Endothelial cell of umbilical vein (primary cell): ENCODE results near the gene HYAL3. TPM values are rescaled to one million over a fixed set of nuclear protein-coding genes. Genes with fewer than 3 reads are reported as not detected.

Source experiments
- BruUV-seq: library from RNA; stranded (reverse); fragments of 400-500 nt; replicated peaks from 2 replicates; lab custom pipeline; 2021; lab: Mats Ljungman, UMichigan
- CTCF ChIA-PET: fragments of 300-600, 350-600 bp; sonication (Branson Sonifier 250); formaldehyde crosslinking; loops from one replicate; lab custom pipeline; 2021; ENCODE audit warnings: antibody characterized with exemption, inconsistent platforms; lab: Charles Lee
- POLR2A ChIA-PET: fragments of 300-600, 350-600 bp; sonication (Branson Sonifier 250); formaldehyde crosslinking; loops from one replicate; lab custom pipeline; 2021; ENCODE audit warnings: antibody characterized with exemption, inconsistent platforms; lab: Charles Lee
- DNase-seq: peaks from one replicate; pipeline ENCODE4 v3.0.0-alpha.2; 2011; ENCODE audit warnings: low read depth, low spot score
- FAIRE-seq: peaks from 2 replicates; lab custom pipeline; 2011; peaks lifted over from hg19 to GRCh38; lab: Jason Lieb, UNC
- H2AFZ ChIP-seq: 2 replicates; pipeline ENCODE4 v1.6.0; 2012; ENCODE audit warnings: low read depth, low read length, control low read depth, inconsistent platforms
- H3K27ac ChIP-seq: 2 replicates; pipeline ENCODE4 v1.5.1; 2011; ENCODE audit warnings: low read depth, mild to moderate bottlenecking, control low read depth, low read length, moderate library complexity; ENCODE audit not compliant: insufficient read depth
- H3K27me3 ChIP-seq, 2 experiments: 2 replicates each; pipeline versions ENCODE4 v1.6.0 to v1.6.1; 2011; ENCODE audit warnings: low read length in 2 of 2, mixed read lengths in 1 of 2; ENCODE audit not compliant: control insufficient read depth in 2 of 2, insufficient read depth in 2 of 2
- H3K36me3 ChIP-seq, 2 experiments: 2 replicates in 1 of 2; 3 replicates in 1 of 2; pipeline ENCODE4 v1.5.1; 2011; ENCODE audit warnings: low read length in 2 of 2, mild to moderate bottlenecking in 1 of 2, moderate library complexity in 1 of 2; ENCODE audit not compliant: control insufficient read depth in 2 of 2, insufficient read depth in 2 of 2; ENCODE audit errors: extremely low read depth in 1 of 2
- H3K4me1 ChIP-seq: 3 replicates; pipeline ENCODE4 v1.5.1; 2011; ENCODE audit warnings: mild to moderate bottlenecking, low read length; ENCODE audit not compliant: control insufficient read depth, insufficient read depth; ENCODE audit errors: extremely low read depth
- H3K4me2 ChIP-seq: 2 replicates; pipeline ENCODE4 v1.6.1; 2011; ENCODE audit warnings: low read length, control low read depth, mixed read lengths; ENCODE audit not compliant: insufficient read depth
- H3K4me3 ChIP-seq, 3 experiments: fragments of 200-600 bp in 1 of 3; sonication (generic), shearing (Covaris generic) in 1 of 3; replicated peaks in 1 of 3; 2 replicates each; pipeline ENCODE4 v1.5.1; 2011 to 2016; ENCODE audit warnings: control low read depth in 3 of 3, low read length in 3 of 3, mild to moderate bottlenecking in 2 of 3, inconsistent platforms in 1 of 3, low read depth in 1 of 3, moderate library complexity in 1 of 3; ENCODE audit not compliant: insufficient read depth in 1 of 3
- H3K79me2 ChIP-seq: 2 replicates; pipeline ENCODE4 v1.6.0; 2012; ENCODE audit warnings: low read length, inconsistent platforms; ENCODE audit not compliant: control insufficient read depth, insufficient read depth
- H3K9ac ChIP-seq: replicated peaks from 2 replicates; pipeline ENCODE3; 2011; ENCODE audit warnings: low read length, control low read depth; ENCODE audit not compliant: insufficient read depth; ENCODE audit errors: extremely low read depth
- H3K9me1 ChIP-seq: replicated peaks from 3 replicates; pipeline ENCODE4 v1.6.0; 2011; ENCODE audit warnings: mild to moderate bottlenecking, low read length; ENCODE audit not compliant: control insufficient read depth, insufficient read depth; ENCODE audit errors: extremely low read depth
- H3K9me3 ChIP-seq: replicated peaks from 2 replicates; pipeline ENCODE4 v1.5.1; 2012; ENCODE audit warnings: low read length, inconsistent platforms; ENCODE audit not compliant: control insufficient read depth, insufficient read depth
- H4K20me1 ChIP-seq: replicated peaks from 2 replicates; pipeline ENCODE3; 2011; ENCODE audit warnings: mild to moderate bottlenecking, low read length; ENCODE audit not compliant: control insufficient read depth, insufficient read depth; ENCODE audit errors: extremely low read depth
- EZH2 ChIP-seq: IDR thresholded peaks from 2 replicates; pipeline ENCODE4 v1.6.1; 2012; ENCODE audit warnings: borderline replicate concordance, low read depth, mild to moderate bottlenecking, moderate library complexity, low read length, inconsistent platforms; ENCODE audit not compliant: severe bottlenecking
- GATA2 ChIP-seq: IDR thresholded peaks from 2 replicates; pipeline ENCODE4 v1.7.0; 2011; ENCODE audit warnings: low read depth, mild to moderate bottlenecking, moderate library complexity, mixed read lengths, low read length; ENCODE audit not compliant: insufficient read length, insufficient read depth
- JUN ChIP-seq: IDR thresholded peaks from 2 replicates; pipeline ENCODE4 v1.6.1; 2011; ENCODE audit warnings: borderline replicate concordance, low read depth; ENCODE audit not compliant: insufficient read length, insufficient read depth
- POLR2A ChIP-seq: IDR thresholded peaks from 2 replicates; pipeline ENCODE4 v1.6.1; 2012; ENCODE audit warnings: low read depth, mild to moderate bottlenecking, control low read depth, low read length
- POLR2AphosphoS5 ChIP-seq: IDR thresholded peaks from 2 replicates; pipeline ENCODE4 v1.6.1; 2012; ENCODE audit warnings: low read depth, mild to moderate bottlenecking, control low read depth, low read length, moderate library complexity; ENCODE audit not compliant: insufficient read depth
- dilution Hi-C: fragments of 300-500 bp; cut with MboI; formaldehyde crosslinking; loops from one replicate; pipeline ENCODE4 v1.15.0; 2019; ENCODE audit warnings: low sequenced_read_pairs; ENCODE audit not compliant: extremely low pct_ligation_motif_present
- intact Hi-C: fragments of 100-400 bp; cut with micrococcal nuclease; formaldehyde crosslinking; loops from one replicate; pipeline ENCODE4 v1.10.0; 2022
- polyA plus RNA-seq, 4 experiments: library from polyadenylated mRNA; depleted of rRNA in 3 of 4; stranded (reverse) in 3 of 4; unstranded in 1 of 4; fragments of >200 nt; gene quantifications; 2 replicates each; pipeline versions ENCODE4 v1.2.1 to v1.2.3, GENCODE V29; 2011 to 2012; ENCODE audit warnings: missing spikeins in 1 of 4
- total RNA-seq: library from RNA; stranded (reverse); gene quantifications from 2 replicates; pipeline ENCODE4 v1.2.3, GENCODE V29; 2021
- TF ChIP-seq, protein P1 (sequence below): IDR thresholded peaks from 2 replicates; pipeline ENCODE4 v1.6.1; 2011; ENCODE audit not compliant: insufficient read depth, insufficient read length
- TF ChIP-seq, protein P2 (sequence below), 2 donors: IDR thresholded peaks; 1 replicate in 1 of 2; 2 replicates in 1 of 2; pipeline ENCODE4 v1.5.1; 2011; ENCODE audit warnings: low read length in 2 of 2, mild to moderate bottlenecking in 2 of 2, moderate library complexity in 2 of 2, control low read depth in 1 of 2, inconsistent platforms in 1 of 2, low read depth in 1 of 2; ENCODE audit not compliant: insufficient read depth in 1 of 2; ENCODE audit errors: extremely low read depth in 1 of 2

HYAL3 gene
- total and polyA plus RNA-seq, 2 donors (not counting 3 experiments of a cell fraction or from before 2014, with no cell fraction given) = 4.8 to 11.5 TPM

DNA sequence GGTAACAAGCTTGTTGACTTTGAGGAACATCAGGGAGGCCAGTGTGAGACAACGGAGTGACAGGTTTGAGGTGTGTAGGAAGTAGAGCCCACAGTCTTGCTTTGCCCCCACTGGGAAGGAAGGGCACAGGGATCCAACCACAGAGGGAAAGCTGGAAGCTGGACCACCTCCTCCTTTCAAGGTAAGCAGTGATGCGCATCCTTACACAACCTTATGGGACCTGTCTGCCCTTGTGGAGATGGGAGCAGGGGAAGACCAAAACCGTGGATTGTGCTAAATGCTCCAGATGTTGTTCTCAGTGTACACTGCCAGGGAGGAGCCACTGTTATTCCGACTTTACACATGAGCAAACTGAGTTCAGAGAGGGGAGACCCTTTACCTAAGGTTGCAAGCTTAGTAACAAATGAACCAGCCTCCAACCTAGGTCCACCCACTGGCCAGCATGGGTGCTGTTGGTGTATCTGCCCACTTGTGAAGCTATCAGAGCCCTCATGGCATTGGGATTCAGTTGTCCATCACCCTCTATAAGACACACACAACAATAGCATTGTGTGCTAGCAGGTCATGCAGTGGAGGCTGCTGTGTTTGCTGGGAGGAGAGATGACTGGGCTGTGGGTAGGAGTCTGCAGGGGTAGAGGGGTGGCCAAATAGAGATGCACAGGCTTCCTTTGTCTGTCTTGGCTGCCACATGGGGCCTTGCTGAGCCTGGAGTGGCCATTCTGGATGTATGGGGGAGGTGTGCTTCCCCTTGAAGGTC, 20.9 kb downstream of the HYAL3 start:
- Histone ChIP-seq H3K4me3 (no peak overlapping the region), H3K9me3 (no peaks in the 10 kb centered on the region), H2AFZ (no peak overlapping the region), H3K79me2 (no peaks in the 10 kb centered on the region), H3K27me3 (peaks cover 18 to 21% of the 10 kb centered on the region in 2 experiments), H3K4me1 (no peaks in the 10 kb centered on the region), H4K20me1 (no peaks in the 10 kb centered on the region), H3K4me2 (no peak overlapping the region), H3K27ac (no peak overlapping the region), H3K36me3 (no peaks in the 10 kb centered on the region), H3K9me1 (no peaks in the 10 kb centered on the region), H3K9ac (no peak overlapping the region)
- CTCF ChIA-PET = interaction anchor here (1.4 to 1.9 kb wide), 4 partner anchors 14 to 52 kb away, joined by 4 to 9 read pairs (median 6); partner anchors contain the start of genes GNAI2 and IFRD2
- dilution Hi-C loops = no loop called here
- no TSS peak for BruUV-seq
- TF ChIP-seq GATA2 = no peak
- no peak for TF ChIP-seq EZH2
- no peak for TF ChIP-seq POLR2A
- TF ChIP-seq, protein P1, sequence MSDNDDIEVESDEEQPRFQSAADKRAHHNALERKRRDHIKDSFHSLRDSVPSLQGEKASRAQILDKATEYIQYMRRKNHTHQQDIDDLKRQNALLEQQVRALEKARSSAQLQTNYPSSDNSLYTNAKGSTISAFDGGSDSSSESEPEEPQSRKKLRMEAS = no peak
- no peak for TF ChIP-seq POLR2AphosphoS5
- TF ChIP-seq, protein P2, sequence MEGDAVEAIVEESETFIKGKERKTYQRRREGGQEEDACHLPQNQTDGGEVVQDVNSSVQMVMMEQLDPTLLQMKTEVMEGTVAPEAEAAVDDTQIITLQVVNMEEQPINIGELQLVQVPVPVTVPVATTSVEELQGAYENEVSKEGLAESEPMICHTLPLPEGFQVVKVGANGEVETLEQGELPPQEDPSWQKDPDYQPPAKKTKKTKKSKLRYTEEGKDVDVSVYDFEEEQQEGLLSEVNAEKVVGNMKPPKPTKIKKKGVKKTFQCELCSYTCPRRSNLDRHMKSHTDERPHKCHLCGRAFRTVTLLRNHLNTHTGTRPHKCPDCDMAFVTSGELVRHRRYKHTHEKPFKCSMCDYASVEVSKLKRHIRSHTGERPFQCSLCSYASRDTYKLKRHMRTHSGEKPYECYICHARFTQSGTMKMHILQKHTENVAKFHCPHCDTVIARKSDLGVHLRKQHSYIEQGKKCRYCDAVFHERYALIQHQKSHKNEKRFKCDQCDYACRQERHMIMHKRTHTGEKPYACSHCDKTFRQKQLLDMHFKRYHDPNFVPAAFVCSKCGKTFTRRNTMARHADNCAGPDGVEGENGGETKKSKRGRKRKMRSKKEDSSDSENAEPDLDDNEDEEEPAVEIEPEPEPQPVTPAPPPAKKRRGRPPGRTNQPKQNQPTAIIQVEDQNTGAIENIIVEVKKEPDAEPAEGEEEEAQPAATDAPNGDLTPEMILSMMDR (IDR thresholded peaks at IDR 0.05; ENCODE audit: extremely low read depth in 1 of 2, insufficient read depth in 1 of 2, low read depth in 1 of 2, low read length in 2 of 2) = no peak
- no peak for TF ChIP-seq JUN
- FAIRE-seq = no peak
- intact Hi-C loops = no loop called here
- POLR2A ChIA-PET = no interaction called here
- DNase-seq = no peak
